GM12878 (cell line): Measurements from ENCODE around the gene TMEM50A.

Experiments used
- GABPA ChIP-seq: IDR thresholded peaks from 2 replicates; pipeline ENCODE4 v1.6.1; 2014; ENCODE audit warnings: antibody characterized with exemption, low read depth, mild to moderate bottlenecking, inconsistent platforms
- MXI1 ChIP-seq: fragments of 150-350 bp; IDR thresholded peaks from 2 replicates; pipeline ENCODE4 v1.6.1; 2011; ENCODE audit warnings: low read depth, mild to moderate bottlenecking, inconsistent platforms, low read length, improper control_type of control experiment
- SMC3 ChIP-seq: IDR thresholded peaks from 2 replicates; pipeline ENCODE4 v1.6.1; 2011; ENCODE audit warnings: low read length, improper control_type of control experiment, borderline replicate concordance

- no peak for TF ChIP-seq MXI1
- TF ChIP-seq SMC3: no peak
- no peak for TF ChIP-seq GABPA
Measured at GRCh38 chr1:25349606-25350005, 11.5 kb downstream of the TMEM50A start.
